Ureter (tissue), 1 donor: ENCODE results near the gene MTSS2. TPM values are rescaled to one million over a fixed set of nuclear protein-coding genes. Genes with fewer than 3 reads are reported as not detected.

ENCODE experiments used
- DNase-seq: peaks from one replicate; pipeline ENCODE4 v3.0.0-alpha.2; 2020; ENCODE audit warnings: low spot score
- total RNA-seq: library from RNA; stranded (reverse); gene quantifications from one replicate; pipeline ENCODE4 v1.2.4, GENCODE V29; 2023
- donor health status: DM: yes; HTN: yes; CAD: no.

MTSS2 gene
- total RNA-seq, 1 donor from 2014 or later: 83.1 TPM

DNA sequence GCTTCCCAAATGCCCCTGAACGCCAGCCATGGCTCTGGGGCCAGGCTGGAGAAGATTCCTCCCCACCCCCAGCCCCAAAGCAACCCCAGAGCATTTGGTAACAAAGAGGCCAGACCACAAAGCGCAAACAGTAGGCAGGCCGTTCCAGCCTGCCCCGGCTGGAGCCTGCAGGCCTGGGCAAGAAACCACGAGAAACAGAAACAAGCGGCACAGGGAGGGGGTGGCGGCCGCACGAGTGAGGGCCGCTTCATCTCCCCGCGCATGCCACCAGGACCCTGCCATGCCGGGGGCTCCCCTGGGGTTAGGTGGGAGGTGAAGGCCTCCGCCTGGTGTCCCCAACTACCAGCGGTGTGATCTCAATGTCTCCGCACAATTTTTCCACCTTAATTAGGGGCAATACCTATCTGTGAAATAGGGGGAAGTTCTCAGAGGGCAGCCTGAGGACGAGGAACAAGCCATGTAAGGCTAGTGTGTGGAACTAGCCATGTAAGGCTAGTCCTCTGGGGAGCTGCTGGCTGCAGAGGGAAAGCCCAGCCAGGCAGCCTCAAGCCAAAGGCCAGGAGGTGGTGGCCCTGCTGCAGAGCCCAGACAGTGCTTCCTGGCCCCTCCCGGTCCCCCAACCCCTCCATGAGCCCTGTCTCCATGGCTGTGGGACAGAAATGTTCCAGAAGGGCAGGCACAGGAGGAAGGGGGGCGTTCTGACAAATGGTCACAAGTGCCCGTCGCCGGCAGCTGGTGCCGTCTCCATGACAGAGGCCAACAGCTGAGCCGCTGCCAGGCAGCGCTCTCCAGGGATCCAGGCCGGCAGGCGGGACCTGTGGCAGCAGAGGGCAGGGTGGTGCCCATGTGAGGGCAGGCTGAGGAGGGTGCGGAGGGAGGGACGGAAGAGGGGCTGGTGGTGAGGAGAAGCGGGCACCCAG, 14.5 kb upstream of the MTSS2 start:
- DNase-seq: no peak

DNA sequence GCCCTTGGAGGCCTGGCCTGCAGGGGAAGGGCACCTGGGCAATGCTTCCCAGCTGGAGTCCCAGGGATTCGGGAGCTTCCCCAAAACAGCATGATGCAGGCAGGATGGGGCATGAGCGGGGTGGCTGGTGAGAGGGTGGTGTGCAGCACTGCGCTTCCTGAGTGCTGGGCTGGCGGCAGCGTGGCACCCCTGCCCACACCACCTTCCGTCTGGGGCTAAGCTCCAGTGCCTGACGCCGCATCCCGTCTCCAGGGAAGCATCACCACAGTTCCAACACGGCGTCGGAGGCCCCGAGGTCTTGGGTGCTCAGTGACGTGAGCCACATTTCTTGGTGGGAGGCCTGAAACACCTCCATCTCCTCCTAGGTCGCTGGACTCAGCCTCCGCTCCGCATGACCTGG, 13.8 kb upstream of the MTSS2 start:
- DNase-seq: no peak

DNA sequence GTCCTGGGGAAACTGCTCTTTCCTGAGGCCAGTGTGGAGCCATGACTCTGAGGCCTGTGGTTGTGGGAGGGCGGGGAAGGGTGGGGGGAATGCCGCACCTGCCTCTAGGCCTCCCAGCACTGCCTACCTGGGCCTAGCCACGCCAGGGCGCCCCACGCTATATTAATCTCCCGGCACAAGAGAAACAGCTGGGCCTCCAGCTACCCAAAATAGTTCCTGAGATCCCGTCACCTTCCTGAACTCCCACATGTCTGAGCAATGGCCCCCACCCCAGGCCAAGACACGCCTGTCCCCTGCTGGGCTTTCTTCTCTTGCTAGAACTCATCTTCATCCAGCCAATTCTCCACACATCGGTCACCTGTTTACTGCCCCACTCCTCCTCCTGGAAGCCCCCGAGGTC, 13.0 kb upstream of the MTSS2 start:
- no peak for DNase-seq

DNA sequence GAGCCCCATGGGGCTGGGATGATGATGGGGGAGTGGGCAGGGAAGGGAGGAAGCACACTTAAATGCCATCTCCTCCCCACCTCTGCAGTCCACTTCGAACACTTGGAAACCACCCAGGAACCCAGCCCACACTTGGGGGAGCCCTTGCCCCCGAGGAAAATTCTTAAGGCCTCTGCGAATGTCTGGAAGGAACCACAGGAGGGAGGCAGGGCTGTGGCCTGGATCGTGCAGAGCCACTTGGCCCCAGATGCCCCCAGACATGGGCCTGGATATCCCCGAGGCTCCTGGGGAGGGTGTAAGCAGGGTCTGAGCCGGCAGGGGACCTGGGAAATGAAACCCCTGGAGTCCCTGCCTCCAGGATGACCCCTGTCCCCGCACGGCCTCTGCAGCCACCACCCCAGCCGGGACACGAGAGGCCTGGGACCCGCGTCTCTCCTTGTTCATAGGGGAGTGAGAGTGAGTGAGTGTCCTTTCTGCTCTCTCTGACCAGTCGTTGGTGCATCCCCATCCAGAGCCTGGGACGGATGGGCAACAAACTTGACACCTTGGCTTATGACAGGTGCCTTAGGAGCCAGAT, 11.8 kb upstream of the MTSS2 start:
- DNase-seq: no peak

GRCh38 chr16:70696952-70697593, 11.2 kb upstream of the MTSS2 start:
- DNase-seq: peak; percentile 90

GRCh38 chr16:70696355-70696754, 10.5 kb upstream of the MTSS2 start:
- no peak for DNase-seq

DNA sequence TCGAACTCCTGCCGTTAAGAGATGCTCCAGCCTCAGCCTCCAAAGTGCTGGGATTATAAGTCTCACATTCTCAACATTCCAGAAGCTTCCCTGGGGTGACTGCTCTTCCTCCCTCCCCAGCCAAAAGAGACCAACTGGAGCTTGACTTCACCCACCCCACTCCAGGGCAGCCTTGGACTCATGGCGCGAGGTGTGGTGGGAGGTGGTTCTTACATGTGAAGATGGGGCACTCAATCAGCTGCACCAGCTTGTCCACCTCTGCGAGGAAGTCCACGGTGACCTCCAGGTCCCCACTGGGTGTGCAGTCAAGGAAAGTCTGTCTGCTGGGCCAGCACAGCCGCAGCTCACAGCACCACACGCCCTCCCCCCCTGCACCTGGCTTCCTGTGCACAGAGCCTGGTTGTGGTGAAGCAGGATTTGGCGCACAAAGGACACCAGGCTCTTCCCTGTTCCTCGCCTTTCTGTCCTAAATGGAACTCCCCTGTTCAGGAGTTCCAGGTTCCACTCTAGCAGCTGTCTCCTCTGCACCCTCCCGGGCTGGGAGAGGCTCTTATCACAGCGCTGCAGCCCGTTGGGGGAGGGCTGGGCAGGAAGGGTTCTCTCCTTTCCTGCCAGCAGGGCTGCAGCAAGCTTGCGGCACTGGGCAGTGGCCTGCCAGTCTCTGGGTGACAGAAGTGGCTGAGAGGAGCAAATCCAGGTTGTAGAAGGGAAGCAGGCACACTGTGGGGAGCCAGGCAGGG, 9.6 kb upstream of the MTSS2 start:
- DNase-seq: no peak

DNA sequence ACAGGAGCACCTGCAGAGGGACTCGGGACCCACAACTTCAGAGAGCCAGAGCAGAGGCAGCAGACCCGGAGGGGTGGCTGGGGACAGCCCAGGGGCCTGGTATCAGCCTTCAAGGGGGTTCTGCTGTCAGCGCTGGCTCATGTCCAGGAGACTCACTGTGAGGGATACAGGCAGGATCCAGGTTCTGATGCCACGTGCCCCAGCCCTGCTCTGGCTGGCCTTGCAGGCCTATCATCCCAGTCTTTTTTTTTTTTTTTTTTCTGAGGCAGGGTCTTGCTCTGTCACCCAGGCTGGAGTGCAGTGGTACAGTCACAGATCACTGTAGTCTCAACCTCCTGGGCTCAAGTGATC, 9.0 kb upstream of the MTSS2 start:
- no peak for DNase-seq

DNA sequence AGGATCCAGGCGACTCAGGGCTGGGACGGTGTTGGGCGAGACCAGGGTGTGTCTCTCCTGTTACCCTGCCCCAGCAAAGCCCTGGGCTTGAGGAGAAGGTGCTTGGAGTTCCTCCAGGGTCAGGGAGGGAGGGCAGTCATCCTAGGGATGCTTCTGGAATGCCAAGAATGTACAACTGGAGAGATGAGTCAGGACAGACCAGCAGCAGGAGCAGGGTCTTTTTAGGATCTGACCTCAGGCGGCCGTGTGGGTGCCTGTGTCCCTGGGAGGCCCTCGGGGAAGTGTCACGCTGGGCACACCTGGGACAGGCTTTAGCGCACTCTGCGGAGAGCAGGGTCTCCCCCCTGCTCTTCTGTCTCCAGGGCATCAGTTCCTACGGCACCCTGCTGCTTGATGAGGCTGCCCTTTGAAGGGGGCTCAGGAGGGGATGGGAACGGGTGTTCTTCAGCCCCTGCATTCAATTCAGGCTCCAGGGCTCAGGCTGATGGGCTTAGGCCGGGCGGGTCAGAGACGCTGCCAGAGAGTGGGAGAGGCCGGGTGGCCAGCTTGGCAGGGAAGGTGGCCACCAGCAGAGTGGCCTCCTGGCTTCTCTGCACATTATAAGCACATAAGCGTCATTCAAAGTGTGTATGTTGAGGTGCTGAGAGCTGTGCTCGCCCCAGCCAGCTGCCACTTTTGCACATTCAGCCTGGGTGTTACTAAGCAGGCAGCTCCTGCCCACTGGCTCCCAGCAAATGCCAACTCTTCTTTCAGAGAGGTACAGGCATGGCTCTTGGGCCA, 8.4 kb upstream of the MTSS2 start:
- DNase-seq: no peak

DNA sequence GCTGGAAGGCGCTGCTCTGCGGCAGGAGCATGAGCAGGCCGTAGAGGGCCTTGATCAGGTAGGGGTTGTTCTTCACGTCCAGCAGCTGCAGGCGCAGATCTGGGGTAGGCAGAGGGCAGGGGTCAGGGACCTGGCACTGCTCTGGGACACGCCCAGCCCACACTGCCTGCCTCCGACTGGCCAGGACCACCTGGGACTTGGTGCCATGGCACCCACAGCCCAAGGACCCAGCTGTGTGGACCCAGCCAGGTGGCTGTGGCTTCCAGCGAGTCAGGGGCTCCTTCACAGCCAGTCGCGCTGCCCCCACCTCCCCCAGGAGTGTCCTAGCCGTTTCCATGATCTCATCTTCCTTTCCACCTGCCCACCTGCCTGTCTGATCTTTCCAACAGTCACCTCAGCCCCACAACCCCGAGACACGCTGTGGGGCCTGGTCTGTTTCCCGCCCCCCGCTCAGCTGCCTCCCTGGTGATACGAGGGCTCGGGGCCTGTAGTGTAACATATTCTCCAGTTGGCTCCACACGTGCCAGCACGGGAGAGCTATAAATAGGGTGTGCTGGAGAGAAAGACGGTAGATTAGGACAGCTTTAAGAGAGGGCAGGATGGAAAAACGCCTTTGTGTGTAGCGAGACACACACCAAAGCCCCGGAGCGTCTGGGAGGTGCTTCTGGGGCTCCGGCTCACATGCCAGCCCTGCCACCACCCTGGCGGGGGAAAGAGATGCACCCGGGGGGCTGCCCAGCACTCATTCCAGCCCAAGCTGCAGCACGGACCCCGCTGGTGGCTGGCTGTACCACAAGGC, 7.2 kb upstream of the MTSS2 start:
- no peak for DNase-seq

GRCh38 chr16:70692130-70692872, 6.4 kb upstream of the MTSS2 start:
- DNase-seq: no peak

GRCh38 chr16:70691223-70692129, 5.6 kb upstream of the MTSS2 start:
- peak; percentile 87 for DNase-seq

- DNase-seq: no peak
Measured at GRCh38 chr16:70689970-70690891, 4.4 kb upstream of the MTSS2 start.

GRCh38 chr16:70689035-70689969, 3.4 kb upstream of the MTSS2 start:
- no peak for DNase-seq

DNA sequence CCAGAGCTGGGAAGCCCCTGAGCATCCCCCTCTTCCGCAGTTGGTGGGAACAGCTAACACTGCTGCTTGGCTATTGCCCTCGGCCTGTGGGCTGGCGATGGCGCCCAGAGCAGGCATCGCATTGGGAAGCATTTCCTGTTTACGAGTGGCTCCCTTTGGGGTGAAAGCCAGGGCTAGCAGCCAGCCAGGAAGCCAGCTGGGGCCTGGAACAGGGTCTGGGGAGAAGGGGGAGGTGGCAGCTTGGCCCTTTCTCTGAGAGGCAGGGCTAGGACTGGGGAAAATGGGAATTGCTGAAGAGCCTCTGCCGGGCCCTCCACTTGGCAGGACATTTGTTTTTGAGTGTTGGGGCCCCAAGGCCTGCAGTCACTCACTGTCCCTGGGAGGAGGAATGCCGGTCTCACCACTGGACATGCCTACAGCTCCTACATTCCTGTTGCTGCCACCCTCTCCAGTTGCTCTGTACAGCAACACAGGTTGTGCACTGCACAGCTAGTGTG, 2.4 kb upstream of the MTSS2 start:
- DNase-seq: no peak

DNA sequence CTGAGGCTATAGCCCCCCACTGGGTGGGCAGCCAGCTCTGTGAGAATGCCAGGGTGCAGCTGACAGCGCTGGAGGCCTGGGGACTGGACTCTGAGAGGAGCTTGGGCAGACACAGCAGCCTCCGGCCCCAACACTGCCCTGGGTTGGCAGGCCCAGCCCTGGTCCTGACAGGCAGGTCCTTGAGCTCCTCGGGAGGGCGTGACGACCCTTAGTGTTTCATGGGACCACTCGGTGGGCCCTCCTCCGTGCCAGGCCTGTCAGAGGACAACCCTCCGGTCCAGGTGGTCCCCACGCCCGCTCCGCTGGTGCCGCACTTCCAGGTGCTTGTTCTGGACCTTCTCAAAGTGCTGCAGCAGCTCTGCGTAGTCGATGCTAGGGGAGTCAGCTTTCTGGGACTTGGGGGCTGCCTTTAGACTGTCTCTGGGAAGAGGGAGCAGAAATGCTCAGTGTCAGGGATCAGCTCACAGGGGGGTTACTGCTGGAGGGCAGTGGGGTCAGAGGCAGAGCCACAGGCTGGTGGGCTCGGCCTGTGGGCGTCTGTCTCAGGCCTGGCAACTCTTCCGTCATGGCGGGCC, 1.9 kb upstream of the MTSS2 start:
- no peak for DNase-seq
